Measurements from ENCODE around the gene NFKB2.

The NFKB2 gene

GRCh38 chr10:102395400-102396316, at the start of gene NFKB2:
Gene NFKB2 (plus strand): TSS chr10:102395705. CDS start chr10:102395960, 255 bp downstream.
- CTCF ChIA-PET: interaction anchor here (1.0 to 9.6 kb wide), 12 partner anchors 10 to 164 kb away, joined by 3 to 213 read pairs (median 12); partner anchors contain the start of genes C10orf95, CUEDC2, ELOVL3 and FBXL15
- no peak for TF ChIP-seq CTCF (IDR thresholded peaks at IDR 0.05; ENCODE audit: control extremely low read depth, extremely low read depth, low read depth, missing control alignments)
- POLR2A ChIA-PET: interaction anchor here (0.6 to 2.2 kb wide), 5 partner anchors 26 to 218 kb away, joined by 3 to 6 read pairs (median 4); partner anchors contain the start of gene GBF1
- DNase-seq (ENCODE audit: extremely low spot score): peak; percentile 93

GRCh38 chr10:102347236-102347828, 48.2 kb upstream of the NFKB2 start:
- peak; percentile 25 for DNase-seq (ENCODE audit: extremely low spot score)
- TF ChIP-seq CTCF (IDR thresholded peaks at IDR 0.05; ENCODE audit: control extremely low read depth, extremely low read depth, low read depth, missing control alignments): peak; percentile 69
- CTCF ChIA-PET: interaction anchor here (0.7 to 17.4 kb wide), 19 partner anchors 8 to 178 kb away, joined by 3 to 566 read pairs (median 4); partner anchors contain the start of genes ELOVL3, GBF1 and PITX3
- POLR2A ChIA-PET: no interaction called here

- ChIA-PET CTCF (interaction anchor here (0.6 to 17.4 kb wide), 51 partner anchors 10 to 232 kb away, joined by 3 to 566 read pairs (median 6); partner anchors contain the start of genes C10orf95, ELOVL3, FBXL15 and GBF1), POLR2A (interaction anchor here (0.6 kb wide), 1 partner anchor 121 kb away, joined by 3 read pairs; no protein-coding TSS in a partner anchor)
- TF ChIP-seq CTCF (IDR thresholded peaks at IDR 0.05; ENCODE audit: control extremely low read depth, extremely low read depth, low read depth, missing control alignments): peak; percentile 89
- peak; percentile 72 for DNase-seq (ENCODE audit: extremely low spot score)
Observed at GRCh38 chr10:102352066-102352715, 43.3 kb upstream of the NFKB2 start.

GRCh38 chr10:102354451-102354850, 41.1 kb upstream of the NFKB2 start:
- ChIA-PET CTCF (interaction anchor here (0.8 to 17.4 kb wide), 15 partner anchors 8 to 225 kb away, joined by 3 to 566 read pairs (median 7); partner anchors contain the start of genes ELOVL3 and PITX3), POLR2A (interaction anchor here (0.6 kb wide), 1 partner anchor 128 kb away, joined by 3 read pairs; no protein-coding TSS in a partner anchor)
- no peak for DNase-seq (ENCODE audit: extremely low spot score)
- TF ChIP-seq CTCF (IDR thresholded peaks at IDR 0.05; ENCODE audit: control extremely low read depth, extremely low read depth, low read depth, missing control alignments): no peak

GRCh38 chr10:102358712-102359382, 36.7 kb upstream of the NFKB2 start:
- POLR2A ChIA-PET: interaction anchor here (0.7 kb wide), 1 partner anchor 182 kb away, joined by 3 read pairs; no protein-coding TSS in a partner anchor
- TF ChIP-seq CTCF (IDR thresholded peaks at IDR 0.05; ENCODE audit: control extremely low read depth, extremely low read depth, low read depth, missing control alignments): no peak
- CTCF ChIA-PET: interaction anchor here (1.1 to 17.4 kb wide), 6 partner anchors 8 to 127 kb away, joined by 3 to 566 read pairs (median 4); partner anchors contain the start of genes ELOVL3, FBXL15 and PITX3
- no peak for DNase-seq (ENCODE audit: extremely low spot score)

Data from GM10248 (cell line).